Ishikawa (cell line): Measurements from ENCODE around the gene MRPL44.

Experiments used
- CEBPB ChIP-seq: IDR thresholded peaks from 2 replicates; pipeline ENCODE4 v1.6.1; 2012
- CREB1 ChIP-seq: IDR thresholded peaks from 2 replicates; pipeline ENCODE4 v1.6.1; 2012; ENCODE audit warnings: low read depth
- EGR1 ChIP-seq: IDR thresholded peaks from 2 replicates; pipeline ENCODE4 v1.6.1; 2012
- EP300 ChIP-seq: IDR thresholded peaks from 2 replicates; pipeline ENCODE4 v1.6.1; 2012; ENCODE audit warnings: borderline replicate concordance
- FOXM1 ChIP-seq: IDR thresholded peaks from 2 replicates; pipeline ENCODE4 v1.6.1; 2012; ENCODE audit warnings: low read depth, borderline replicate concordance
- MAX ChIP-seq: IDR thresholded peaks from 2 replicates; pipeline ENCODE4 v1.6.1; 2012
- NFIC ChIP-seq: IDR thresholded peaks from 2 replicates; pipeline ENCODE4 v1.6.1; 2012
- RAD21 ChIP-seq: IDR thresholded peaks from 2 replicates; pipeline ENCODE4 v1.6.1; 2012; ENCODE audit warnings: low read depth
- REST ChIP-seq: IDR thresholded peaks from 2 replicates; pipeline ENCODE4 v1.6.1; 2012; ENCODE audit warnings: low read depth, mild to moderate bottlenecking
- TAF1 ChIP-seq: IDR thresholded peaks from 2 replicates; pipeline ENCODE4 v1.6.1; 2012; ENCODE audit warnings: low read depth, mild to moderate bottlenecking
- TCF12 ChIP-seq: IDR thresholded peaks from 2 replicates; pipeline ENCODE4 v1.6.1; 2012; ENCODE audit warnings: low read depth
- TEAD4 ChIP-seq: IDR thresholded peaks from 2 replicates; pipeline ENCODE4 v1.6.1; 2012
- USF1 ChIP-seq: IDR thresholded peaks from 2 replicates; pipeline ENCODE4 v1.6.1; 2012
- YY1 ChIP-seq: IDR thresholded peaks from 2 replicates; pipeline ENCODE4 v1.6.1; 2012; ENCODE audit warnings: low read depth
- ZBTB7A ChIP-seq: IDR thresholded peaks from 2 replicates; pipeline ENCODE4 v1.6.1; 2012; ENCODE audit warnings: low read depth

MRPL44 gene

GRCh38 chr2:223973606-223974005, 16.3 kb downstream of the MRPL44 start:
- TF ChIP-seq REST: no peak
- no peak for TF ChIP-seq FOXM1
- TF ChIP-seq ZBTB7A: no peak
- TF ChIP-seq TCF12: no peak
- TF ChIP-seq CREB1: no peak
- no peak for TF ChIP-seq MAX
- no peak for TF ChIP-seq USF1
- TF ChIP-seq EP300: no peak
- no peak for TF ChIP-seq RAD21
- TF ChIP-seq EGR1: no peak
- TF ChIP-seq TAF1: no peak
- TF ChIP-seq NFIC: no peak
- no peak for TF ChIP-seq YY1
- no peak for TF ChIP-seq TEAD4
- no peak for TF ChIP-seq CEBPB

GRCh38 chr2:223976635-223977226, 19.5 kb downstream of the MRPL44 start:
- TF ChIP-seq NFIC (peak; percentile 24), TEAD4 (peak; percentile 26; the same call in 1 of the 2 replicates), CREB1 (no peak), REST (no peak)

- TF ChIP-seq YY1 (no peak), NFIC (no peak), CREB1 (no peak), MAX (no peak), ZBTB7A (no peak), FOXM1 (no peak), TCF12 (no peak), CEBPB (no peak), USF1 (no peak)
Observed at GRCh38 chr2:223978451-223978850, 21.2 kb downstream of the MRPL44 start.

GRCh38 chr2:223979730-223980396, 22.6 kb downstream of the MRPL44 start:
- TF ChIP-seq USF1: peak; percentile 59; the same call in 1 of the 2 replicates
- no peak for TF ChIP-seq RAD21

GRCh38 chr2:223980397-223980735, 23.1 kb downstream of the MRPL44 start:
- TF ChIP-seq YY1: no peak
- TF ChIP-seq USF1: no peak
- no peak for TF ChIP-seq REST
- no peak for TF ChIP-seq RAD21
- TF ChIP-seq NFIC: no peak
- TF ChIP-seq MAX: no peak
- TF ChIP-seq TAF1: no peak
- no peak for TF ChIP-seq CREB1
